Esophagus muscularis mucosa (tissue), 3 donors: ENCODE measurements around the gene EYA2.

Experiments
- POLR2A ChIP-seq: fragments of 450-650 bp; IDR thresholded peaks from one replicate; pipeline ENCODE4 v1.6.1; 2017; ENCODE audit warnings: antibody characterized with exemption, moderate library complexity, mild to moderate bottlenecking, low read depth
- TF ChIP-seq, protein P1 (sequence below), 3 experiments: fragments of 200-600 bp in 2 of 3; fragments of 450-650 bp in 1 of 3; sonication (generic) in 2 of 3; IDR thresholded peaks; one replicate each; pipeline ENCODE4 v1.5.1; 2017 to 2019; ENCODE audit warnings: antibody characterized with exemption in 3 of 3, mild to moderate bottlenecking in 2 of 3, moderate library complexity in 1 of 3

DNA sequence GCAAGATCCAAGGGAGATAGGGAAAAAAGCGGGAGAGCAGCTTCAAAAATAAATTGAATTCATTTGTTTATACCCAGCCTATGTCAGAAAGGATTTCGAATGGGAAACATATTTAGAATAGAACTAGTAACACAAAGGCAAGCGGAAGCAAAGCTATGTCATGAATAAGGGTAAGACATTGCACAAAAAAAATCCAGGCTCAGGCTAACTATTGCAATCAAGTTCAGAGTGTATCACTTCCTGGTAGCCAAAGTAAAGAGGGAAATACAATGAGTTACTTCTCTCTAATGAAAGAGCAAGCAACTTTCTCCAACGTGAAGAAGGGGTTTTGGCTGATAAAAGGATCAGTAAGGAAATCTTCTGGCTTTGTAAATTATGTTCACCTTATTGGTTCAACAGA is 249.0 kb downstream of the EYA2 start:
- TF ChIP-seq, protein P1, sequence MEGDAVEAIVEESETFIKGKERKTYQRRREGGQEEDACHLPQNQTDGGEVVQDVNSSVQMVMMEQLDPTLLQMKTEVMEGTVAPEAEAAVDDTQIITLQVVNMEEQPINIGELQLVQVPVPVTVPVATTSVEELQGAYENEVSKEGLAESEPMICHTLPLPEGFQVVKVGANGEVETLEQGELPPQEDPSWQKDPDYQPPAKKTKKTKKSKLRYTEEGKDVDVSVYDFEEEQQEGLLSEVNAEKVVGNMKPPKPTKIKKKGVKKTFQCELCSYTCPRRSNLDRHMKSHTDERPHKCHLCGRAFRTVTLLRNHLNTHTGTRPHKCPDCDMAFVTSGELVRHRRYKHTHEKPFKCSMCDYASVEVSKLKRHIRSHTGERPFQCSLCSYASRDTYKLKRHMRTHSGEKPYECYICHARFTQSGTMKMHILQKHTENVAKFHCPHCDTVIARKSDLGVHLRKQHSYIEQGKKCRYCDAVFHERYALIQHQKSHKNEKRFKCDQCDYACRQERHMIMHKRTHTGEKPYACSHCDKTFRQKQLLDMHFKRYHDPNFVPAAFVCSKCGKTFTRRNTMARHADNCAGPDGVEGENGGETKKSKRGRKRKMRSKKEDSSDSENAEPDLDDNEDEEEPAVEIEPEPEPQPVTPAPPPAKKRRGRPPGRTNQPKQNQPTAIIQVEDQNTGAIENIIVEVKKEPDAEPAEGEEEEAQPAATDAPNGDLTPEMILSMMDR (IDR thresholded peaks at IDR 0.05): no peak
- no peak for TF ChIP-seq POLR2A
